Measurements from ENCODE around the gene FOXP1. TPM values are rescaled to one million over a fixed set of nuclear protein-coding genes. Genes with fewer than 3 reads are reported as not detected.

FOXP1 gene
- total and polyA plus RNA-seq, 9 of the 15 experiments (the other 6 are each of a cell fraction or from before 2014, with no cell fraction given) = 7.7 to 34.5 (median 13.7) TPM

- H3K9ac ChIP-seq (ENCODE audit: insufficient read depth in 1 of 2, low read depth in 2 of 2, low read length in 2 of 2) = no peak overlapping the region
- no peaks in the 10 kb centered on the region for H3K9me1 ChIP-seq (ENCODE audit: control insufficient read depth, insufficient read depth, low read length)
- H3K9me3 ChIP-seq (replicated peaks; ENCODE audit: control insufficient read depth, insufficient read depth, low read depth, low read length) = no peaks in the 10 kb centered on the region
- no peaks in the 10 kb centered on the region for H4K20me1 ChIP-seq (replicated peaks; ENCODE audit: control insufficient read depth, insufficient read depth, low read length)
- no TSS peak for BruUV-seq (replicated peaks)
- ChIA-PET POLR2A (interaction anchor here (0.7 to 1.1 kb wide), 2 partner anchors 15 to 32 kb away, joined by 3 read pairs; no protein-coding TSS in a partner anchor), CTCF (ENCODE audit: low intra/inter-chr PET ratio) (no interaction called here)
- peaks cover 0 to 12% of the 10 kb centered on the region in 2 experiments; a peak in 4 of 5 replicates for H3K4me1 ChIP-seq (replicated peaks in 1 of 2; ENCODE audit: control insufficient read depth in 2 of 2, insufficient read depth in 2 of 2, low read length in 2 of 2)
- no peak overlapping the region for H3K4me3 ChIP-seq
- H2AFZ ChIP-seq (ENCODE audit: low read depth, low read length) = no peak overlapping the region
- DNase-seq (ENCODE audit: extremely low read depth in 1 of 4, low spot score in 3 of 4) (no peak), ATAC-seq (no peak), FAIRE-seq (no peak)
- WGBS (ENCODE audit: insufficient coverage, low coverage, missing lambda C conversion rate) = 46% methylated on average over 1 of the region's 1 CpG
- peaks cover 2% of the 10 kb centered on the region; the same call in 1 of the 3 replicates for H3K36me3 ChIP-seq (ENCODE audit: control insufficient read depth, insufficient read depth, low read length)
- no peak overlapping the region for H3K27ac ChIP-seq (ENCODE audit: extremely low read depth, low read depth, low read length)
- intact Hi-C loops (cut with micrococcal nuclease) = no loop called here
- no peaks in the 10 kb centered on the region for H3K79me2 ChIP-seq (ENCODE audit: control insufficient read depth, insufficient read depth, low read length)
- in situ Hi-C loops (cut with MboI) = no loop called here
- no peak overlapping the region for H3K4me2 ChIP-seq (ENCODE audit: insufficient read depth, low read length)
- H3K27me3 ChIP-seq (ENCODE audit: control insufficient read depth in 2 of 2, insufficient read depth in 2 of 2, low read length in 2 of 2) = no peaks in the 10 kb centered on the region
- TF ChIP-seq ZNF384 (IDR thresholded peaks at IDR 0.05; ENCODE audit: low read depth, low read length) (no peak), ELK3 (CRISPR knock-in tag; IDR thresholded peaks at IDR 0.05) (no peak), ZNF212 (CRISPR knock-in tag; IDR thresholded peaks at IDR 0.05) (no peak), ZHX1 (conservative IDR thresholded peaks at IDR 0.05; ENCODE audit: low read length) (no peak), ZNF347 (CRISPR knock-in tag; IDR thresholded peaks at IDR 0.05; ENCODE audit: low read depth) (no peak), TCFL5 (CRISPR knock-in tag; conservative IDR thresholded peaks at IDR 0.05) (no peak), EP300 (IDR thresholded peaks at IDR 0.05; ENCODE audit: low read length) (no peak), ZNF354B (CRISPR knock-in tag; IDR thresholded peaks at IDR 0.05) (no peak), POLR2B (IDR thresholded peaks at IDR 0.05; ENCODE audit: low read depth, partially characterized antibody) (no peak)
- TF ChIP-seq, protein P1, sequence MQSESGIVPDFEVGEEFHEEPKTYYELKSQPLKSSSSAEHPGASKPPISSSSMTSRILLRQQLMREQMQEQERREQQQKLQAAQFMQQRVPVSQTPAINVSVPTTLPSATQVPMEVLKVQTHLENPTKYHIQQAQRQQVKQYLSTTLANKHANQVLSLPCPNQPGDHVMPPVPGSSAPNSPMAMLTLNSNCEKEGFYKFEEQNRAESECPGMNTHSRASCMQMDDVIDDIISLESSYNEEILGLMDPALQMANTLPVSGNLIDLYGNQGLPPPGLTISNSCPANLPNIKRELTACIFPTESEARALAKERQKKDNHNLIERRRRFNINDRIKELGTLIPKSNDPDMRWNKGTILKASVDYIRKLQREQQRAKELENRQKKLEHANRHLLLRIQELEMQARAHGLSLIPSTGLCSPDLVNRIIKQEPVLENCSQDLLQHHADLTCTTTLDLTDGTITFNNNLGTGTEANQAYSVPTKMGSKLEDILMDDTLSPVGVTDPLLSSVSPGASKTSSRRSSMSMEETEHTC (IDR thresholded peaks at IDR 0.05) = no peak
- TF ChIP-seq, protein P2, sequence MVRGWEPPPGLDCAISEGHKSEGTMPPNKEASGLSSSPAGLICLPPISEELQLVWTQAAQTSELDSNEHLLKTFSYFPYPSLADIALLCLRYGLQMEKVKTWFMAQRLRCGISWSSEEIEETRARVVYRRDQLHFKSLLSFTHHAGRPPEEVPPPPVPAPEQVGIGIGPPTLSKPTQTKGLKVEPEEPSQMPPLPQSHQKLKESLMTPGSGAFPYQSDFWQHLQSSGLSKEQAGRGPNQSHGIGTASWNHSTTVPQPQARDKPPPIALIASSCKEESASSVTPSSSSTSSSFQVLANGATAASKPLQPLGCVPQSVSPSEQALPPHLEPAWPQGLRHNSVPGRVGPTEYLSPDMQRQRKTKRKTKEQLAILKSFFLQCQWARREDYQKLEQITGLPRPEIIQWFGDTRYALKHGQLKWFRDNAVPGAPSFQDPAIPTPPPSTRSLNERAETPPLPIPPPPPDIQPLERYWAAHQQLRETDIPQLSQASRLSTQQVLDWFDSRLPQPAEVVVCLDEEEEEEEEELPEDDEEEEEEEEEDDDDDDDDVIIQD (CRISPR knock-in tag; IDR thresholded peaks at IDR 0.05) = no peak
- TF ChIP-seq, protein P3, sequence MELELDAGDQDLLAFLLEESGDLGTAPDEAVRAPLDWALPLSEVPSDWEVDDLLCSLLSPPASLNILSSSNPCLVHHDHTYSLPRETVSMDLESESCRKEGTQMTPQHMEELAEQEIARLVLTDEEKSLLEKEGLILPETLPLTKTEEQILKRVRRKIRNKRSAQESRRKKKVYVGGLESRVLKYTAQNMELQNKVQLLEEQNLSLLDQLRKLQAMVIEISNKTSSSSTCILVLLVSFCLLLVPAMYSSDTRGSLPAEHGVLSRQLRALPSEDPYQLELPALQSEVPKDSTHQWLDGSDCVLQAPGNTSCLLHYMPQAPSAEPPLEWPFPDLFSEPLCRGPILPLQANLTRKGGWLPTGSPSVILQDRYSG (tag; conservative IDR thresholded peaks at IDR 0.05; ENCODE audit: low read depth) = no peak
- TF ChIP-seq, protein P4, sequence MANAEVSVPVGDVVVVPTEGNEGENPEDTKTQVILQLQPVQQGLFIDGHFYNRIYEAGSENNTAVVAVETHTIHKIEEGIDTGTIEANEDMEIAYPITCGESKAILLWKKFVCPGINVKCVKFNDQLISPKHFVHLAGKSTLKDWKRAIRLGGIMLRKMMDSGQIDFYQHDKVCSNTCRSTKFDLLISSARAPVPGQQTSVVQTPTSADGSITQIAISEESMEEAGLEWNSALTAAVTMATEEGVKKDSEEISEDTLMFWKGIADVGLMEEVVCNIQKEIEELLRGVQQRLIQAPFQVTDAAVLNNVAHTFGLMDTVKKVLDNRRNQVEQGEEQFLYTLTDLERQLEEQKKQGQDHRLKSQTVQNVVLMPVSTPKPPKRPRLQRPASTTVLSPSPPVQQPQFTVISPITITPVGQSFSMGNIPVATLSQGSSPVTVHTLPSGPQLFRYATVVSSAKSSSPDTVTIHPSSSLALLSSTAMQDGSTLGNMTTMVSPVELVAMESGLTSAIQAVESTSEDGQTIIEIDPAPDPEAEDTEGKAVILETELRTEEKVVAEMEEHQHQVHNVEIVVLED (CRISPR knock-in tag; IDR thresholded peaks at IDR 0.05) = no peak
Observed at GRCh38 chr3:71497367-71497897, 86.1 kb downstream of the FOXP1 start.
